Breast epithelium (tissue), 4 donors: Measurements from ENCODE around the gene ME3. TPM values are rescaled to one million over a fixed set of nuclear protein-coding genes. Genes with fewer than 3 reads are reported as not detected.

Source experiments
- DNase-seq, 2 donors: peaks; one replicate each; pipeline ENCODE4 v3.0.0-alpha.2; 2019; ENCODE audit warnings: low spot score in 2 of 2
- H3K27ac ChIP-seq, 2 donors: fragments of 200-600 bp; sonication (generic) in 1 of 2; one replicate each; pipeline ENCODE4 v1.5.1; 2016 to 2019; ENCODE audit warnings: mild to moderate bottlenecking in 1 of 2
- H3K27me3 ChIP-seq, 2 donors: fragments of 200-600 bp; sonication (generic) in 1 of 2; one replicate each; pipeline versions ENCODE4 v1.5.1 to v1.6.0; 2017 to 2019; ENCODE audit warnings: control low read depth in 1 of 2, mild to moderate bottlenecking in 1 of 2
- H3K36me3 ChIP-seq: fragments of 200-600 bp; one replicate; pipeline ENCODE4 v1.5.1; 2019
- H3K4me1 ChIP-seq, 2 donors: fragments of 200-600 bp; sonication (generic); one replicate each; pipeline ENCODE4 v1.5.1; 2016 to 2019; ENCODE audit warnings: control low read depth in 1 of 2
- H3K4me3 ChIP-seq, 3 donors: fragments of 200-600 bp; sonication (generic); 1 replicate in 2 of 3; 2 replicates in 1 of 3; pipeline ENCODE4 v1.5.1; 2016 to 2019; ENCODE audit warnings: mild to moderate bottlenecking in 3 of 3, moderate library complexity in 2 of 3
- H3K9me3 ChIP-seq, 2 donors: fragments of 200-600 bp; sonication (generic) in 1 of 2; one replicate each; pipeline ENCODE4 v1.5.1; 2016 to 2019; ENCODE audit warnings: control low read depth in 1 of 2
- POLR2A ChIP-seq: fragments of 450-650 bp; IDR thresholded peaks from one replicate; pipeline ENCODE4 v1.6.1; 2016; ENCODE audit warnings: antibody characterized with exemption, mild to moderate bottlenecking, moderate library complexity
- POLR2AphosphoS5 ChIP-seq, 3 donors: sonication (generic); formaldehyde crosslinking; IDR thresholded peaks; one replicate each; pipeline ENCODE4 v1.6.1; 2017; ENCODE audit warnings: antibody characterized with exemption in 3 of 3
- intact Hi-C: fragments of 100-400 bp; cut with DNase I; formaldehyde crosslinking; loops from one replicate; pipeline ENCODE4 v1.15.1; 2023; ENCODE audit warnings: low total_unique reads
- total RNA-seq, 3 donors: library from RNA; depleted of rRNA; stranded (reverse); fragments of >200 nt; gene quantifications; one replicate each; pipeline ENCODE4 v1.1.0, GENCODE V29; 2016
- TF ChIP-seq, protein P1 (sequence below), 3 donors: fragments of 450-650 bp; IDR thresholded peaks; one replicate each; pipeline ENCODE4 v1.5.1; 2016 to 2017; ENCODE audit warnings: antibody characterized with exemption in 3 of 3, mild to moderate bottlenecking in 3 of 3, moderate library complexity in 3 of 3

Gene ME3
- total RNA-seq, 3 donors from 2014 or later, result 53.0 to 68.5 (median 56.3) TPM

DNA sequence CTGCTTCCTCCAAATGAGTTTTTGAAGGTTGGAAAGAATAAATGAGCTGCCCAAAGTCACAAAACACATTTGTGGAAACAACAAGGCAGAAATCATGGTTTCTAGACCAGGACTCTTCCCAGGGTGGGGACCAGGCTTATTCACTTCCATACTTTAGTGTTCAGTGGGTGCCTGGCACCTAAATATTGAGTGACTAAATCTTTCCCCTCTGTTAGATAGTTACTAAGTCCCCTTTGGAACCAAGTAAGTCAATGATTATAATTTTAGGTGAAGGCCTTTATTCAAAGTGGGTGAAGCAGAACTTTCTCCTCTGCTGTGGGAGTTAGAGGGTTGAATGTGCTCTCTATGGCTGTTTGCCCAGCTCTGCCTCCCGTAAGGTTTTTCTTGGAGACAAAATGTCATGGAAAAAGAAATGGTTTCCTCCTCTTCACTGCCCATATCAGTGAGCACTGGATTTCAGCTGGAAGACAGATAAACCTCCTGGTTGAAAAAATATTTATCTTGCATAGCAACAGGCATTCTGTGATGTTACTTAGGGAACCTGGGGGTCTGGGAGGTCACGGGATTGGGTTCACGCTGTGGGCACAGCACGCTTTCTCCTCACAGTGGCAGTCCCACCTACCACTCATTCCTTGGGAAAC lies 179.9 kb downstream of the ME3 start:
- Histone ChIP-seq H3K4me1 (no peaks in the 10 kb centered on the region), H3K27ac (no peak overlapping the region), H3K4me3 (no peak overlapping the region), H3K9me3 (no peaks in the 10 kb centered on the region), H3K27me3 (no peaks in the 10 kb centered on the region), H3K36me3 (no peaks in the 10 kb centered on the region)
- DNase-seq, result no peak
- intact Hi-C loops, result no loop called here
- TF ChIP-seq, protein P1, sequence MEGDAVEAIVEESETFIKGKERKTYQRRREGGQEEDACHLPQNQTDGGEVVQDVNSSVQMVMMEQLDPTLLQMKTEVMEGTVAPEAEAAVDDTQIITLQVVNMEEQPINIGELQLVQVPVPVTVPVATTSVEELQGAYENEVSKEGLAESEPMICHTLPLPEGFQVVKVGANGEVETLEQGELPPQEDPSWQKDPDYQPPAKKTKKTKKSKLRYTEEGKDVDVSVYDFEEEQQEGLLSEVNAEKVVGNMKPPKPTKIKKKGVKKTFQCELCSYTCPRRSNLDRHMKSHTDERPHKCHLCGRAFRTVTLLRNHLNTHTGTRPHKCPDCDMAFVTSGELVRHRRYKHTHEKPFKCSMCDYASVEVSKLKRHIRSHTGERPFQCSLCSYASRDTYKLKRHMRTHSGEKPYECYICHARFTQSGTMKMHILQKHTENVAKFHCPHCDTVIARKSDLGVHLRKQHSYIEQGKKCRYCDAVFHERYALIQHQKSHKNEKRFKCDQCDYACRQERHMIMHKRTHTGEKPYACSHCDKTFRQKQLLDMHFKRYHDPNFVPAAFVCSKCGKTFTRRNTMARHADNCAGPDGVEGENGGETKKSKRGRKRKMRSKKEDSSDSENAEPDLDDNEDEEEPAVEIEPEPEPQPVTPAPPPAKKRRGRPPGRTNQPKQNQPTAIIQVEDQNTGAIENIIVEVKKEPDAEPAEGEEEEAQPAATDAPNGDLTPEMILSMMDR (IDR thresholded peaks at IDR 0.05), result no peak
- TF ChIP-seq POLR2AphosphoS5 (IDR thresholded peaks at IDR 0.05) (no peak), POLR2A (no peak)

DNA sequence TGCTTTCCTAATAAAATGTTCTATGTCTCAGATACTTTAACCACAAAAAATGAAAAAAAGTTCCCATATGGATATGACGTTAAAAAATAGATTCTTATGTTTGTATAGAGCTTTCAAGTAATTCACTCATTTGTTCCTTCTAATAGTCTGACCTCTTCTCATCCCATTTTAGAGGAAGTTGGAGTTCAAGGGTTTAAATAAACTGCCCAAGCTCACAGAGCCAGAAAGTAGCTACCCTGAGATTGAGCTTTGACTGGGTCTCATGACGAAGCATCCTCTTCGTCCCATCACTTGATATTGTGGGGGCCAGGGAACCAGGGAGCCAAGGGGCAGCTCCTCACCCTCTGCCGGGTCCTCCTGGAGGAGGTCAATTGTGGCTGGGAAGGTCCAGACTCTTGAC lies 181.4 kb downstream of the ME3 start:
- Histone ChIP-seq H3K27me3 (no peaks in the 10 kb centered on the region), H3K4me3 (no peak overlapping the region), H3K4me1 (no peaks in the 10 kb centered on the region), H3K36me3 (no peaks in the 10 kb centered on the region), H3K9me3 (no peaks in the 10 kb centered on the region), H3K27ac (no peak overlapping the region)
- no peak for DNase-seq
- TF ChIP-seq POLR2AphosphoS5 (IDR thresholded peaks at IDR 0.05) (no peak), POLR2A (no peak)
- TF ChIP-seq, protein P1 (IDR thresholded peaks at IDR 0.05), result no peak
- intact Hi-C loops, result no loop called here

DNA sequence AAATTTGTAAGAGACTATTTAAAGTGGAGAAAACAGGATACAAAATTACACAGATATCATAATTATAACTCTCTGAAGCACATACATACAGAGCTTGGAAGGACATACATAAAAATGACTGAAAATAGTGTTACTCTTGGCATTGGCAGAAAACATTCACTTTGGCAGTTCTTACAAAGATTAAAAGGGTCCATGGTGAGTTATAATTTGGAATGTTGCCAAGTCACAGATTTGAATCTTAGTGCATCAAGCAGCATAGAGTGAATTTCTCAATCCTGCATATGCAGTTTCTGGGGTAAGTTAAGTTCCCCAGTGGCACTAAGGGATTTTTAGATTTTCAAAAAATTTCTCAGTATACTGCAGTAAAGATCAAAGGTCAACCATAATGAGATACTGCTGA lies 181.8 kb downstream of the ME3 start:
- no peaks in the 10 kb centered on the region for H3K4me1 ChIP-seq
- no peak overlapping the region for H3K4me3 ChIP-seq
- H3K36me3 ChIP-seq, result no peaks in the 10 kb centered on the region
- DNase-seq, result no peak
- H3K27me3 ChIP-seq, result no peaks in the 10 kb centered on the region
- TF ChIP-seq POLR2AphosphoS5 (IDR thresholded peaks at IDR 0.05) (no peak), POLR2A (no peak)
- TF ChIP-seq, protein P1 (IDR thresholded peaks at IDR 0.05), result no peak
- intact Hi-C loops, result no loop called here
- H3K27ac ChIP-seq, result no peak overlapping the region
- no peaks in the 10 kb centered on the region for H3K9me3 ChIP-seq

DNA sequence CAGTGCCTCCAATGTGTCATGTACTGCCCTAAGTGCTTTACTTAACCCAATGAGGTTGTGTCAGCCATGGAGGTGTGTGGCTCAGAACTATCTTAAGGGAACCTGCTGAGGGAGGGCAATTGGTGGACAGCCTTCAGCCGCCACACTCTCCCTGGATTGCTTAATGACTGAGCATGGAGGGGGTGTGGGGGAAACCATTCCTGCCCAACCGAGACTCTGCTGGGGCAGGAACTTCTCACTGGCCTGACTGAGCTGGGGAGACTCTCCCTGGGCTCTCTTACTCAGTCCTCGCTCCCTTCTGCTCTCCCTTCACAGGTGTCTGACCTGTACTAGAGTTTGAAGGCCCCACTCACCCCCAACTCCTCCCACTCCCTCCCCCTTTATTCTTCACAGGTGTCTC lies 183.0 kb downstream of the ME3 start:
- H3K9me3 ChIP-seq, result no peaks in the 10 kb centered on the region
- H3K4me1 ChIP-seq, result no peaks in the 10 kb centered on the region
- H3K27ac ChIP-seq, result no peak overlapping the region
- H3K36me3 ChIP-seq, result no peaks in the 10 kb centered on the region
- no peak for DNase-seq
- intact Hi-C loops, result no loop called here
- no peaks in the 10 kb centered on the region for H3K27me3 ChIP-seq
- TF ChIP-seq, protein P1 (IDR thresholded peaks at IDR 0.05), result no peak
- TF ChIP-seq POLR2A, result no peak
- TF ChIP-seq POLR2AphosphoS5 (IDR thresholded peaks at IDR 0.05), result no peak
- no peak overlapping the region for H3K4me3 ChIP-seq

DNA sequence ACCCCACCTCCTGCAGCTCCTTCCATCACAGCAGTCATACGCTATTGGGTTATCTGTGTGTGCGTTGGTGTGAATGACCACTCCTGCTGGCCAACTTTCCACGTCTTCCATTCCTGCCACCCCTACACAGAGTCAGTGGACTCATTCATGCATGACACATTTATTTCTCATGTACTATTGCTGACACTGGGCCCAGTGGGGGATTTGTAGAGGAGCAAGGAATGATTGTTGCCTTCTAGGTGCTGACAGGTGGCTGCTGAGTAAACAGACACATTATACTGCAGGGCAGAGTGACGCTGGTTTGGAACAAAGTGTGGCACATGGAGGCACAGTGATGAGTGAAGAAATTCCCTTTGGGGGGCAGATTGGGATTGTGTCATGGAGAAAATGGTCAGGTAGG lies 183.9 kb downstream of the ME3 start:
- TF ChIP-seq POLR2A (no peak), POLR2AphosphoS5 (IDR thresholded peaks at IDR 0.05) (no peak)
- TF ChIP-seq, protein P1 (IDR thresholded peaks at IDR 0.05), result no peak
- Histone ChIP-seq H3K27me3 (no peaks in the 10 kb centered on the region), H3K4me3 (no peak overlapping the region), H3K27ac (no peak overlapping the region), H3K4me1 (no peaks in the 10 kb centered on the region), H3K9me3 (no peaks in the 10 kb centered on the region), H3K36me3 (no peaks in the 10 kb centered on the region)
- intact Hi-C loops, result no loop called here
- no peak for DNase-seq
